SK-N-SH (cell line): ENCODE results near the gene GEMIN7. TPM values are rescaled to one million over a fixed set of nuclear protein-coding genes. Genes with fewer than 3 reads are reported as not detected.

Experiments
- CTCF ChIA-PET: fragments of 300-600, 350-600 bp; formaldehyde crosslinking; extraction: SDS; loops from one replicate; lab custom pipeline; 2021; lab: Yijun Ruan, JAX
- POLR2A ChIA-PET: fragments of 350-600 bp; sonication (Branson Sonifier 250); formaldehyde crosslinking; extraction: SDS; loops from one replicate; lab custom pipeline; 2020; ENCODE audit warnings: antibody characterized with exemption, inconsistent platforms; lab: Yijun Ruan, JAX
- DNase-seq: peaks from one replicate; pipeline ENCODE4 v3.0.0; 2012
- H2AFZ ChIP-seq: fragments of 200-600 bp; sonication (generic); 2 replicates; pipeline ENCODE4 v1.8.1; 2016; ENCODE audit warnings: antibody characterized with exemption, mild to moderate bottlenecking, low read depth
- H3F3A ChIP-seq: fragments of 200-600 bp; sonication (generic); replicated peaks from 2 replicates; pipeline ENCODE3; 2016; ENCODE audit warnings: antibody characterized with exemption, mild to moderate bottlenecking; ENCODE audit not compliant: insufficient read depth
- H3K27ac ChIP-seq, 2 experiments: fragments of 200-500 bp in 1 of 2; fragments of 200-600 bp in 1 of 2; sonication (Bioruptor generic) in 1 of 2; sonication (generic), shearing (Covaris generic) in 1 of 2; 2 replicates each; pipeline versions ENCODE4 v1.5.1 to v1.6.1; 2014 to 2016; ENCODE audit warnings: low read depth in 2 of 2, inconsistent platforms in 1 of 2, low read length in 1 of 2, mild to moderate bottlenecking in 1 of 2, mixed read lengths in 1 of 2
- H3K27me3 ChIP-seq: fragments of 200-600 bp; sonication (generic), shearing (Covaris generic); 2 replicates; pipeline ENCODE4 v1.6.1; 2016; ENCODE audit warnings: mixed run types; ENCODE audit not compliant: insufficient read depth
- H3K36me3 ChIP-seq, 2 experiments: fragments of 200-500 bp in 1 of 2; fragments of 200-600 bp in 1 of 2; sonication (Bioruptor generic) in 1 of 2; sonication (generic) in 1 of 2; replicated peaks in 1 of 2; 2 replicates each; pipeline versions ENCODE3 to v1.5.1; 2014 to 2016; ENCODE audit warnings: low read length in 1 of 2, mild to moderate bottlenecking in 1 of 2; ENCODE audit not compliant: insufficient read depth in 2 of 2, control insufficient read depth in 1 of 2
- H3K4me1 ChIP-seq, 2 experiments: fragments of 200-500 bp in 1 of 2; fragments of 200-600 bp in 1 of 2; sonication (Bioruptor generic) in 1 of 2; sonication (generic), shearing (Covaris generic) in 1 of 2; 2 replicates each; pipeline versions ENCODE4 v1.5.1 to v1.6.1; 2014 to 2016; ENCODE audit warnings: low read depth in 1 of 2, low read length in 1 of 2, mixed run types in 1 of 2; ENCODE audit not compliant: insufficient read depth in 2 of 2, control insufficient read depth in 1 of 2
- H3K4me2 ChIP-seq: fragments of 200-600 bp; sonication (generic), shearing (Covaris generic); 2 replicates; pipeline ENCODE4 v1.6.1; 2017; ENCODE audit warnings: mixed run types
- H3K4me3 ChIP-seq, 2 experiments: fragments of 200-500 bp in 1 of 2; fragments of 200-600 bp in 1 of 2; sonication (Bioruptor generic) in 1 of 2; sonication (generic), shearing (Covaris generic) in 1 of 2; 2 replicates each; pipeline versions ENCODE4 v1.5.1 to v1.8.1; 2014 to 2016; ENCODE audit warnings: low read depth in 2 of 2, inconsistent platforms in 1 of 2, low read length in 1 of 2, mild to moderate bottlenecking in 1 of 2, mixed read lengths in 1 of 2, moderate library complexity in 1 of 2
- H3K79me2 ChIP-seq: fragments of 200-600 bp; sonication (generic); 2 replicates; pipeline ENCODE4 v1.8.1; 2017; ENCODE audit warnings: mild to moderate bottlenecking; ENCODE audit not compliant: insufficient read depth
- H3K9ac ChIP-seq: fragments of 200-600 bp; sonication (generic); 2 replicates; pipeline ENCODE4 v1.6.1; 2017; ENCODE audit warnings: mixed run types
- H3K9me2 ChIP-seq: fragments of 200-600 bp; sonication (generic); 2 replicates; pipeline ENCODE4 v1.6.1; 2017; ENCODE audit warnings: mixed run types
- H3K9me3 ChIP-seq: fragments of 200-600 bp; sonication (generic); 2 replicates; pipeline ENCODE4 v1.6.1; 2017; ENCODE audit warnings: mixed run types, mild to moderate bottlenecking, moderate library complexity
- H4K20me1 ChIP-seq: fragments of 200-600 bp; sonication (generic); 2 replicates; pipeline ENCODE4 v1.6.1; 2017; ENCODE audit warnings: mild to moderate bottlenecking, mixed run types; ENCODE audit not compliant: insufficient read depth
- ELF1 ChIP-seq: IDR thresholded peaks from 2 replicates; pipeline ENCODE4 v1.4.0; 2012
- EP300 ChIP-seq, 2 experiments: IDR thresholded peaks; 2 replicates each; pipeline versions ENCODE4 v1.4.0 to v1.6.1; 2012; ENCODE audit warnings: borderline replicate concordance in 1 of 2, low read depth in 1 of 2, low read length in 1 of 2
- EZH2phosphoT487 ChIP-seq: fragments of 200-600 bp; sonication (generic); IDR thresholded peaks from 2 replicates; pipeline ENCODE4 v1.6.1; 2017; ENCODE audit warnings: low read depth, mixed run types, mild to moderate bottlenecking, antibody characterized with exemption, moderate library complexity, borderline replicate concordance
- FOSL2 ChIP-seq: IDR thresholded peaks from 2 replicates; pipeline ENCODE4 v1.4.0; 2012; ENCODE audit warnings: low read depth, mild to moderate bottlenecking, moderate library complexity, borderline replicate concordance
- GABPA ChIP-seq: IDR thresholded peaks from 2 replicates; pipeline ENCODE4 v1.4.0; 2012; ENCODE audit warnings: low read depth, mild to moderate bottlenecking
- JUND ChIP-seq: IDR thresholded peaks from 2 replicates; pipeline ENCODE4 v1.4.0; 2012
- MAX ChIP-seq: IDR thresholded peaks from 2 replicates; pipeline ENCODE4 v1.4.0; 2012; ENCODE audit warnings: low read depth
- MEF2A ChIP-seq: IDR thresholded peaks from 2 replicates; pipeline ENCODE4 v1.4.0; 2012; ENCODE audit warnings: low read depth, borderline replicate concordance
- RAD21 ChIP-seq: IDR thresholded peaks from 2 replicates; pipeline ENCODE4 v1.6.1; 2012; ENCODE audit warnings: mild to moderate bottlenecking, low read length
- RCOR1 ChIP-seq: fragments of 150-350 bp; IDR thresholded peaks from 2 replicates; pipeline ENCODE4 v1.6.1; 2017; ENCODE audit warnings: antibody characterized with exemption, low read length
- REST ChIP-seq: IDR thresholded peaks from 2 replicates; pipeline ENCODE4 v1.6.1; 2012; ENCODE audit warnings: mild to moderate bottlenecking, low read depth, low read length, moderate library complexity
- RFX5 ChIP-seq: IDR thresholded peaks from 2 replicates; pipeline ENCODE4 v1.6.1; 2012; ENCODE audit warnings: mild to moderate bottlenecking, improper control_type of control experiment, low read length
- RXRA ChIP-seq: IDR thresholded peaks from 2 replicates; pipeline ENCODE4 v1.4.0; 2012; ENCODE audit warnings: low read depth, mild to moderate bottlenecking, borderline replicate concordance
- SIN3A ChIP-seq: IDR thresholded peaks from 2 replicates; pipeline ENCODE4 v1.6.1; 2012; ENCODE audit warnings: low read depth, mild to moderate bottlenecking, low read length, moderate library complexity, borderline replicate concordance
- SMC3 ChIP-seq: IDR thresholded peaks from 2 replicates; pipeline ENCODE4 v1.6.1; 2012; ENCODE audit warnings: low read depth, low read length, improper control_type of control experiment
- TAF1 ChIP-seq: IDR thresholded peaks from 2 replicates; pipeline ENCODE4 v1.6.1; 2012; ENCODE audit warnings: low read depth, mild to moderate bottlenecking, low read length, moderate library complexity, borderline replicate concordance
- USF1 ChIP-seq: IDR thresholded peaks from 2 replicates; pipeline ENCODE4 v1.4.0; 2012; ENCODE audit warnings: low read depth, borderline replicate concordance
- USF2 ChIP-seq: fragments of 150-350 bp; IDR thresholded peaks from 2 replicates; pipeline ENCODE4 v1.6.1; 2017; ENCODE audit warnings: antibody characterized with exemption, low read length, low read depth, borderline replicate concordance
- YY1 ChIP-seq: IDR thresholded peaks from 2 replicates; pipeline ENCODE4 v1.4.0; 2012; ENCODE audit warnings: low read depth, mild to moderate bottlenecking
- ZBTB33 ChIP-seq: IDR thresholded peaks from 2 replicates; pipeline ENCODE4 v1.4.0; 2012; ENCODE audit warnings: low read depth, borderline replicate concordance
- WGBS: methylation state at CpG from one replicate; pipeline ENCODE4 v1.1.6; 2017; ENCODE audit warnings: low lambda C conversion rate; 5-methylcytosine and 5-hydroxymethylcytosine counted together
- polyA plus RNA-seq, 3 experiments: library from polyadenylated mRNA; depleted of rRNA; stranded (reverse); fragments of >200 nt; gene quantifications; 2 replicates each; pipeline ENCODE4 v1.2.3, GENCODE V29; 2012

Gene GEMIN7
- polyA plus RNA-seq, 1 of the 3 experiments (the other 2 are of a cell fraction): 28.7 TPM

GRCh38 chr19:45041125-45041524 is 37.9 kb upstream of the GEMIN7 start:
- H3K4me2 ChIP-seq: no peak overlapping the region
- H2AFZ ChIP-seq: no peak overlapping the region
- H3K4me3 ChIP-seq: no peak overlapping the region
- CTCF ChIA-PET: interaction anchor here (1.2 to 2.5 kb wide), 2 partner anchors 19 to 24 kb away, joined by 4 to 11 read pairs; no protein-coding TSS in a partner anchor
- H3K27ac ChIP-seq: no peak overlapping the region
- no peaks in the 10 kb centered on the region for H3K27me3 ChIP-seq
- H3K9ac ChIP-seq: no peak overlapping the region
- no peak for TF ChIP-seq JUND
- no peak for TF ChIP-seq USF1
- TF ChIP-seq FOSL2: no peak
- no peak for TF ChIP-seq ELF1
- no peak for TF ChIP-seq EP300 (IDR thresholded peaks at IDR 0.05; ENCODE audit: borderline replicate concordance in 1 of 2, low read depth in 1 of 2, low read length in 1 of 2)
- TF ChIP-seq SIN3A: no peak
- TF ChIP-seq YY1: no peak
- no peak for TF ChIP-seq GABPA
- no peak for TF ChIP-seq RXRA
- TF ChIP-seq RAD21: no peak
- TF ChIP-seq USF2: no peak
- no peak for TF ChIP-seq RCOR1
- TF ChIP-seq MAX: no peak
- TF ChIP-seq TAF1: no peak
- no peak for TF ChIP-seq EZH2phosphoT487
- no peak for TF ChIP-seq REST
- TF ChIP-seq MEF2A: no peak
- no peak for TF ChIP-seq ZBTB33
- no peak for TF ChIP-seq RFX5
- no peak for TF ChIP-seq SMC3
- H3F3A ChIP-seq: no peaks in the 10 kb centered on the region
- peaks cover 41 to 47% of the 10 kb centered on the region in 2 experiments for H3K36me3 ChIP-seq
- 93% methylated on average over 6 of the region's 6 CpGs for WGBS
- peaks cover 10 to 11% of the 10 kb centered on the region in 2 experiments; a peak in 3 of 4 replicates for H3K4me1 ChIP-seq
- H3K9me3 ChIP-seq: no peaks in the 10 kb centered on the region
- DNase-seq: no peak
- peaks cover 73% of the 10 kb centered on the region for H3K79me2 ChIP-seq
- peaks cover 64% of the 10 kb centered on the region for H4K20me1 ChIP-seq
- POLR2A ChIA-PET: interaction anchor here (0.7 to 1.3 kb wide), 2 partner anchors 9 to 69 kb away, joined by 4 read pairs; no protein-coding TSS in a partner anchor
- H3K9me2 ChIP-seq: no peaks in the 10 kb centered on the region
